ENCODE results near the gene CACNG7. TPM values are rescaled to one million over a fixed set of nuclear protein-coding genes. Genes with fewer than 3 reads are reported as not detected.

The CACNG7 gene
- total RNA-seq, 1 experiment from 2014 or later, result not detected

DNA sequence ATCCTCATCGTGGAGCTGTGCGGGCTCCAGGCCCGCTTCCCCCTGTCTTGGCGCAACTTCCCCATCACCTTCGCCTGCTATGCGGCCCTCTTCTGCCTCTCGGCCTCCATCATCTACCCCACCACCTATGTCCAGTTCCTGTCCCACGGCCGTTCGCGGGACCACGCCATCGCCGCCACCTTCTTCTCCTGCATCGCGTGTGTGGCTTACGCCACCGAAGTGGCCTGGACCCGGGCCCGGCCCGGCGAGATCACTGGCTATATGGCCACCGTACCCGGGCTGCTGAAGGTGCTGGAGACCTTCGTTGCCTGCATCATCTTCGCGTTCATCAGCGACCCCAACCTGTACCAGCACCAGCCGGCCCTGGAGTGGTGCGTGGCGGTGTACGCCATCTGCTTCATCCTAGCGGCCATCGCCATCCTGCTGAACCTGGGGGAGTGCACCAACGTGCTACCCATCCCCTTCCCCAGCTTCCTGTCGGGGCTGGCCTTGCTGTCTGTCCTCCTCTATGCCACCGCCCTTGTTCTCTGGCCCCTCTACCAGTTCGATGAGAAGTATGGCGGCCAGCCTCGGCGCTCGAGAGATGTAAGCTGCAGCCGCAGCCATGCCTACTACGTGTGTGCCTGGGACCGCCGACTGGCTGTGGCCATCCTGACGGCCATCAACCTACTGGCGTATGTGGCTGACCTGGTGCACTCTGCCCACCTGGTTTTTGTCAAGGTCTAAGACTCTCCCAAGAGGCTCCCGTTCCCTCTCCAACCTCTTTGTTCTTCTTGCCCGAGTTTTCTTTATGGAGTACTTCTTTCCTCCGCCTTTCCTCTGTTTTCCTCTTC, 35.1 kb upstream of the CACNG7 start:
- Histone ChIP-seq H3K36me3 (ENCODE audit: control insufficient read depth in 1 of 2, insufficient read depth in 2 of 2, low read length in 2 of 2) (peaks cover 20 to 21% of the 10 kb centered on the region in 2 experiments), H3K4me3 (replicated peaks in 1 of 2; ENCODE audit: low read depth in 1 of 2, low read length in 2 of 2) (no peak overlapping the region), H3K9me2 (ENCODE audit: insufficient read depth) (no peaks in the 10 kb centered on the region), H3K9me3 (ENCODE audit: control insufficient read depth in 1 of 2, insufficient read depth in 1 of 2, low read depth in 1 of 2, low read length in 2 of 2) (no peaks in the 10 kb centered on the region), H4K20me1 (ENCODE audit: insufficient read depth) (no peaks in the 10 kb centered on the region), H3K27ac (ENCODE audit: low read depth, low read length) (no peak overlapping the region), H3K27me3 (ENCODE audit: insufficient read depth, low read length) (no peaks in the 10 kb centered on the region), H3K9ac (ENCODE audit: low read length) (no peak overlapping the region), H2AFZ (ENCODE audit: low read depth, low read length, poor library complexity, severe bottlenecking) (no peak overlapping the region), H3K4me1 (ENCODE audit: control insufficient read depth in 1 of 2, insufficient read depth in 2 of 2, low read length in 2 of 2) (peaks cover 3 to 15% of the 10 kb centered on the region in 2 experiments; a peak in 3 of 4 replicates), H3K79me2 (ENCODE audit: insufficient read depth, low read length) (peaks cover 28% of the 10 kb centered on the region), H3K4me2 (ENCODE audit: low read length) (no peak overlapping the region)
- ATAC-seq, result no peak
- no TSS peak for BruUV-seq (replicated peaks)
- TF ChIP-seq EZH2 (IDR thresholded peaks at IDR 0.05) (no peak), FOSL1 (IDR thresholded peaks at IDR 0.05; ENCODE audit: low read depth) (no peak), POLR2AphosphoS5 (IDR thresholded peaks at IDR 0.05; ENCODE audit: low read depth, low read length) (no peak), ZFX (IDR thresholded peaks at IDR 0.05) (no peak), CEBPB (IDR thresholded peaks at IDR 0.05; ENCODE audit: low read depth) (no peak), ZNF274 (IDR thresholded peaks at IDR 0.05; ENCODE audit: low read depth, low read length) (no peak), JUND (IDR thresholded peaks at IDR 0.05) (no peak)
- TF ChIP-seq, protein P1, sequence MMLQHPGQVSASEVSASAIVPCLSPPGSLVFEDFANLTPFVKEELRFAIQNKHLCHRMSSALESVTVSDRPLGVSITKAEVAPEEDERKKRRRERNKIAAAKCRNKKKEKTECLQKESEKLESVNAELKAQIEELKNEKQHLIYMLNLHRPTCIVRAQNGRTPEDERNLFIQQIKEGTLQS (IDR thresholded peaks at IDR 0.05), result no peak
- TF ChIP-seq, protein P2, sequence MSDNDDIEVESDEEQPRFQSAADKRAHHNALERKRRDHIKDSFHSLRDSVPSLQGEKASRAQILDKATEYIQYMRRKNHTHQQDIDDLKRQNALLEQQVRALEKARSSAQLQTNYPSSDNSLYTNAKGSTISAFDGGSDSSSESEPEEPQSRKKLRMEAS (IDR thresholded peaks at IDR 0.05), result no peak
- DNase-seq (ENCODE audit: low read depth, low spot score), result no peak
- intact Hi-C loops (cut with micrococcal nuclease), result no loop called here
- POLR2A ChIA-PET, result no interaction called here
- RAD21 ChIA-PET (ENCODE audit: low non-redundant PET in 1 of 2, low total read pairs in 2 of 2, uncharacterized antibody in 2 of 2, unreplicated experiment in 2 of 2), result no interaction called here
- CTCF ChIA-PET, result no interaction called here

DNA sequence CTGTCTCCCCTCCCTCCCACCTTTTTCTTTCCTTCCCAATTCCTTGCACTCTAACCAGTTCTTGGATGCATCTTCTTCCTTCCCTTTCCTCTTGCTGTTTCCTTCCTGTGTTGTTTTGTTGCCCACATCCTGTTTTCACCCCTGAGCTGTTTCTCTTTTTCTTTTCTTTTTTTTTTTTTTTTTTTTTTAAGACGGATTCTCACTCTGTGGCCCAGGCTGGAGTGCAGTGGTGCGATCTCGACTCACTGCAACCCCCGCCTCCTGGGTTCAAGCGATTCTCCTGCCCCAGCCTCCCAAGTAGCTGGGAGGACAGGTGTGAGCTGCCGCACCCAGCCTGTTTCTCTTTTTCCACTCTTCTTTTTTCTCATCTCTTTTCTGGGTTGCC, 34.5 kb upstream of the CACNG7 start:
- Histone ChIP-seq H3K4me3 (replicated peaks in 1 of 2; ENCODE audit: low read depth in 1 of 2, low read length in 2 of 2) (no peak overlapping the region), H3K9me2 (ENCODE audit: insufficient read depth) (no peaks in the 10 kb centered on the region), H4K20me1 (ENCODE audit: insufficient read depth) (no peaks in the 10 kb centered on the region), H3K27me3 (ENCODE audit: insufficient read depth, low read length) (no peaks in the 10 kb centered on the region), H3K36me3 (ENCODE audit: control insufficient read depth in 1 of 2, insufficient read depth in 2 of 2, low read length in 2 of 2) (peaks cover 20 to 21% of the 10 kb centered on the region in 2 experiments), H2AFZ (ENCODE audit: low read depth, low read length, poor library complexity, severe bottlenecking) (no peak overlapping the region), H3K4me1 (ENCODE audit: control insufficient read depth in 1 of 2, insufficient read depth in 2 of 2, low read length in 2 of 2) (peaks cover 7 to 16% of the 10 kb centered on the region in 2 experiments), H3K9ac (ENCODE audit: low read length) (no peak overlapping the region), H3K4me2 (ENCODE audit: low read length) (no peak overlapping the region), H3K27ac (ENCODE audit: low read depth, low read length) (no peak overlapping the region), H3K9me3 (ENCODE audit: control insufficient read depth in 1 of 2, insufficient read depth in 1 of 2, low read depth in 1 of 2, low read length in 2 of 2) (no peaks in the 10 kb centered on the region), H3K79me2 (ENCODE audit: insufficient read depth, low read length) (peaks cover 24% of the 10 kb centered on the region)
- ChIA-PET CTCF (no interaction called here), POLR2A (no interaction called here), RAD21 (ENCODE audit: low non-redundant PET in 1 of 2, low total read pairs in 2 of 2, uncharacterized antibody in 2 of 2, unreplicated experiment in 2 of 2) (no interaction called here)
- no peak for DNase-seq (ENCODE audit: low read depth, low spot score)
- ATAC-seq, result no peak
- BruUV-seq (replicated peaks), result no TSS peak
- intact Hi-C loops (cut with micrococcal nuclease), result no loop called here
- TF ChIP-seq EZH2phosphoT487 (IDR thresholded peaks at IDR 0.05; ENCODE audit: borderline replicate concordance), result no peak
- TF ChIP-seq ZFX (IDR thresholded peaks at IDR 0.05), result no peak
- TF ChIP-seq, protein P3, sequence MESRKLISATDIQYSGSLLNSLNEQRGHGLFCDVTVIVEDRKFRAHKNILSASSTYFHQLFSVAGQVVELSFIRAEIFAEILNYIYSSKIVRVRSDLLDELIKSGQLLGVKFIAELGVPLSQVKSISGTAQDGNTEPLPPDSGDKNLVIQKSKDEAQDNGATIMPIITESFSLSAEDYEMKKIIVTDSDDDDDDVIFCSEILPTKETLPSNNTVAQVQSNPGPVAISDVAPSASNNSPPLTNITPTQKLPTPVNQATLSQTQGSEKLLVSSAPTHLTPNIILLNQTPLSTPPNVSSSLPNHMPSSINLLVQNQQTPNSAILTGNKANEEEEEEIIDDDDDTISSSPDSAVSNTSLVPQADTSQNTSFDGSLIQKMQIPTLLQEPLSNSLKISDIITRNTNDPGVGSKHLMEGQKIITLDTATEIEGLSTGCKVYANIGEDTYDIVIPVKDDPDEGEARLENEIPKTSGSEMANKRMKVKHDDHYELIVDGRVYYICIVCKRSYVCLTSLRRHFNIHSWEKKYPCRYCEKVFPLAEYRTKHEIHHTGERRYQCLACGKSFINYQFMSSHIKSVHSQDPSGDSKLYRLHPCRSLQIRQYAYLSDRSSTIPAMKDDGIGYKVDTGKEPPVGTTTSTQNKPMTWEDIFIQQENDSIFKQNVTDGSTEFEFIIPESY (IDR thresholded peaks at IDR 0.05; ENCODE audit: extremely low read depth, insufficient replicate concordance, low read length), result no peak
- no peak for TF ChIP-seq EZH2 (IDR thresholded peaks at IDR 0.05)
- TF ChIP-seq, protein P1 (IDR thresholded peaks at IDR 0.05), result no peak
- no peak for TF ChIP-seq RAD21 (IDR thresholded peaks at IDR 0.05; ENCODE audit: low read depth)
- no peak for TF ChIP-seq CEBPB (IDR thresholded peaks at IDR 0.05; ENCODE audit: low read depth)
- no peak for TF ChIP-seq EGR1 (IDR thresholded peaks at IDR 0.05; ENCODE audit: low read depth)
- TF ChIP-seq TCF7L2 (IDR thresholded peaks at IDR 0.05; ENCODE audit: borderline replicate concordance, extremely low read depth, insufficient read depth, insufficient read length), result no peak
- no peak for TF ChIP-seq ELF1 (IDR thresholded peaks at IDR 0.05; ENCODE audit: borderline replicate concordance, low read depth)
- no peak for TF ChIP-seq POLR2AphosphoS5 (IDR thresholded peaks at IDR 0.05; ENCODE audit: low read depth, low read length)
- no peak for TF ChIP-seq YY1 (IDR thresholded peaks at IDR 0.05; ENCODE audit: extremely low read depth, insufficient replicate concordance, low read depth, low read length)
- no peak for TF ChIP-seq SRF (IDR thresholded peaks at IDR 0.05; ENCODE audit: low read depth)
- TF ChIP-seq, protein P2 (IDR thresholded peaks at IDR 0.05), result no peak
- no peak for TF ChIP-seq POLR2A (IDR thresholded peaks at IDR 0.05; ENCODE audit: borderline replicate concordance, extremely low read depth, insufficient read depth, insufficient read length)

Data from HCT116 (cell line).